HepG2 (cell line): ENCODE data around the gene TLX3. TPM values are rescaled to one million over a fixed set of nuclear protein-coding genes. Genes with fewer than 3 reads are reported as not detected.

Experiments used
- ATAC-seq: fragments of 200-7000 bp; cut with Tn5 transposase; 3 replicates; pipeline ENCODE4 v1.9.1; 2020; ENCODE audit warnings: mild to moderate bottlenecking, moderate library complexity
- Bru-seq: library from RNA; stranded (reverse); fragments of 400-500 nt; gene quantifications from one replicate; lab custom pipeline; 2021; lab: Mats Ljungman, UMichigan
- BruChase-seq, 2 experiments: library from RNA; stranded (reverse); fragments of 400-500 nt; gene quantifications; one replicate each; lab custom pipeline; 2021; lab: Mats Ljungman, UMichigan
- BruUV-seq: library from RNA; stranded (reverse); fragments of 400-500 nt; replicated peaks from 2 replicates; lab custom pipeline; 2021; lab: Mats Ljungman, UMichigan
- CTCF ChIA-PET: fragments of 300-600 bp; formaldehyde crosslinking; extraction: SDS; loops from one replicate; lab custom pipeline; 2021; ENCODE audit warnings: low total read pairs, inconsistent platforms, low intra/inter-chr PET ratio; lab: Yijun Ruan, JAX
- POLR2A ChIA-PET: fragments of 350-600 bp; sonication (Branson Sonifier 250); formaldehyde crosslinking; loops from one replicate; lab custom pipeline; 2020; ENCODE audit warnings: antibody characterized with exemption, inconsistent platforms; lab: Yijun Ruan, JAX
- DNase-seq: peaks from one replicate; pipeline ENCODE4 v3.0.0-alpha.2; 2015; ENCODE audit warnings: low spot score
- FAIRE-seq: peaks from 3 replicates; lab custom pipeline; 2011; peaks lifted over from hg19 to GRCh38; lab: Jason Lieb, UNC
- H2AFZ ChIP-seq: one replicate; pipeline ENCODE4 v1.6.1; 2011; ENCODE audit warnings: low read length, inconsistent platforms
- H3K27ac ChIP-seq: fragments of 300-600 bp; 3 replicates; pipeline ENCODE4 v1.8.0; 2011; ENCODE audit warnings: mixed run types, mild to moderate bottlenecking, mixed read lengths, low read length, inconsistent platforms; ENCODE audit not compliant: insufficient read depth; ENCODE audit errors: extremely low read length
- H3K27me3 ChIP-seq, 2 experiments: fragments of 200-600 bp in 1 of 2; 2 replicates in 1 of 2; 3 replicates in 1 of 2; pipeline versions ENCODE4 v1.6.0 to v1.8.0; 2011; ENCODE audit warnings: low read length in 2 of 2, mild to moderate bottlenecking in 2 of 2, moderate library complexity in 2 of 2, inconsistent platforms in 1 of 2; ENCODE audit not compliant: insufficient read depth in 2 of 2, control insufficient read depth in 1 of 2
- H3K36me3 ChIP-seq, 2 experiments: fragments of 200-600 bp in 1 of 2; replicated peaks in 1 of 2; 2 replicates in 1 of 2; 3 replicates in 1 of 2; pipeline versions ENCODE4 v1.5.1 to v1.8.0; 2011; ENCODE audit warnings: low read length in 2 of 2, inconsistent platforms in 1 of 2; ENCODE audit not compliant: insufficient read depth in 2 of 2, control insufficient read depth in 1 of 2
- H3K4me1 ChIP-seq: 2 replicates; pipeline ENCODE4 v1.5.1; 2012; ENCODE audit warnings: low read length, inconsistent platforms; ENCODE audit not compliant: insufficient read depth
- H3K4me2 ChIP-seq: 2 replicates; pipeline ENCODE4 v1.6.0; 2011; ENCODE audit warnings: low read depth, low read length, inconsistent platforms
- H3K4me3 ChIP-seq, 3 experiments: fragments of 200-600 bp in 1 of 3; sonication (generic), shearing (Covaris generic) in 1 of 3; replicated peaks in 1 of 3; 2 replicates each; pipeline ENCODE4 v1.5.1; 2011 to 2016; ENCODE audit warnings: low read length in 3 of 3, inconsistent platforms in 2 of 3, low read depth in 2 of 3, mild to moderate bottlenecking in 2 of 3, control low read depth in 1 of 3, mixed read lengths in 1 of 3; ENCODE audit not compliant: insufficient read depth in 1 of 3
- H3K79me2 ChIP-seq: one replicate; pipeline ENCODE4 v1.6.1; 2011; ENCODE audit warnings: low read length, inconsistent platforms; ENCODE audit not compliant: insufficient read depth
- H3K9ac ChIP-seq: 2 replicates; pipeline ENCODE4 v1.6.0; 2011; ENCODE audit warnings: mild to moderate bottlenecking, low read depth, low read length, inconsistent platforms; ENCODE audit not compliant: insufficient read depth
- H3K9me3 ChIP-seq: 2 replicates; pipeline ENCODE4 v1.5.1; 2012; ENCODE audit warnings: mild to moderate bottlenecking, low read length
- H4K20me1 ChIP-seq: 2 replicates; pipeline ENCODE4 v1.6.0; 2011; ENCODE audit warnings: inconsistent platforms, mild to moderate bottlenecking, low read length, moderate library complexity; ENCODE audit not compliant: insufficient read depth
- BRD4 ChIP-seq: sonication (generic); formaldehyde crosslinking; IDR thresholded peaks from 2 replicates; pipeline ENCODE4 v1.4.0; 2020; ENCODE audit warnings: missing genetic modification reagents
- IRX3 ChIP-seq: sonication (generic); formaldehyde crosslinking; IDR thresholded peaks from 2 replicates; pipeline ENCODE4 v1.8.1; 2023; ENCODE audit warnings: mild to moderate bottlenecking, low read depth, missing genetic modification reagents, borderline replicate concordance
- ZBTB40 ChIP-seq, 2 experiments: fragments of 450-650 bp in 1 of 2; sonication (generic) in 1 of 2; formaldehyde crosslinking in 1 of 2; IDR thresholded peaks; 2 replicates each; pipeline versions ENCODE4 v1.6.1 to v1.8.0; 2016 to 2022; ENCODE audit warnings: antibody characterized with exemption in 1 of 2, mild to moderate bottlenecking in 1 of 2, missing genetic modification reagents in 1 of 2
- whole genome bisulfite sequencing: methylation state at CpG from one replicate; pipeline ENCODE4 v1.1.6; 2017; ENCODE audit warnings: low lambda C conversion rate; 5-methylcytosine and 5-hydroxymethylcytosine counted together
- in situ Hi-C: cut with HindIII; loops from 2 replicates; pipeline ENCODE4 v1.10.0; 2017; ENCODE audit warnings: low pct_unique_long_range_greater_than_20kb; ENCODE audit not compliant: extremely low pct_ligation_motif_present
- intact Hi-C: fragments of 100-400 bp; cut with micrococcal nuclease; formaldehyde crosslinking; loops from one replicate; pipeline ENCODE4 v1.10.0; 2022; ENCODE audit not compliant: unreplicated experiment
- long read RNA-seq, 2 experiments: library from RNA in 1 of 2; library from polyadenylated mRNA in 1 of 2; stranded (forward) in 1 of 2; unstranded in 1 of 2; transcript quantifications; one replicate each; pipeline ENCODE4 v2.0.0, GENCODE V29; 2019 to 2022
- polyA minus RNA-seq, 3 experiments: library from RNA; depleted of rRNA, polyadenylated mRNA; stranded (reverse); fragments of >200 nt; gene quantifications; 2 replicates each; pipeline ENCODE4 v1.2.3, GENCODE V29; 2011; ENCODE audit warnings: low replicate concordance in 1 of 3
- polyA plus RNA-seq, 8 experiments: library from polyadenylated mRNA; depleted of rRNA in 3 of 8; stranded (reverse) in 7 of 8; unstranded in 1 of 8; fragments of >200 nt; fragmentation: Illumina TruSeq in 4 of 8; extraction: Trizol in 4 of 8; gene quantifications; 2 replicates each; pipeline versions ENCODE4 v1.2.1 to v1.2.3, GENCODE V29; 2011 to 2016; ENCODE audit warnings: low read depth in 4 of 8, missing spikeins in 1 of 8, mixed read lengths in 1 of 8; ENCODE audit not compliant: insufficient read depth in 1 of 8
- total RNA-seq, 5 experiments: library from RNA; depleted of rRNA; stranded (reverse); fragments of >200 nt; fragmentation: Illumina TruSeq; extraction: Trizol; gene quantifications; 2 replicates each; pipeline ENCODE4 v1.2.3, GENCODE V29; 2016; ENCODE audit warnings: low read depth in 1 of 5
- TF ChIP-seq, protein P1 (sequence below): IDR thresholded peaks from 2 replicates; pipeline ENCODE4 v1.6.1; 2016; ENCODE audit warnings: missing genetic modification reagents, missing compliant biosample characterization
- TF ChIP-seq, protein P2 (sequence below): sonication (generic); formaldehyde crosslinking; IDR thresholded peaks from 2 replicates; pipeline ENCODE4 v1.8.0; 2023; ENCODE audit warnings: mild to moderate bottlenecking, missing genetic modification reagents

The TLX3 gene
- not detected in 2 replicates for total RNA-seq (2016; rRNA removed; fragmentation: Illumina TruSeq; extraction: Trizol)
- total RNA-seq (2016; cell fraction: cytosol; rRNA removed; fragmentation: Illumina TruSeq; extraction: Trizol; ENCODE audit: low read depth): not detected in 2 replicates
- total RNA-seq (2016; cell fraction: insoluble cytoplasmic fraction; rRNA removed; fragmentation: Illumina TruSeq; extraction: Trizol): not detected in 2 replicates
- not detected in 2 replicates for total RNA-seq (2016; cell fraction: membrane; rRNA removed; fragmentation: Illumina TruSeq; extraction: Trizol)
- not detected in 2 replicates for total RNA-seq (2016; cell fraction: nucleus; rRNA removed; fragmentation: Illumina TruSeq; extraction: Trizol)
- polyA plus RNA-seq (2011; rRNA removed): not detected in 2 replicates
- not detected in 2 replicates for polyA plus RNA-seq (2011; cell fraction: cytosol; rRNA removed)
- not detected in 2 replicates for polyA plus RNA-seq (2011; cell fraction: nucleus; rRNA removed)
- polyA plus RNA-seq (2012): not detected in 2 replicates
- not detected in 2 replicates for polyA plus RNA-seq (2016; cell fraction: cytosol; fragmentation: Illumina TruSeq; extraction: Trizol; ENCODE audit: low read depth)
- polyA plus RNA-seq (2016; cell fraction: insoluble cytoplasmic fraction; fragmentation: Illumina TruSeq; extraction: Trizol; ENCODE audit: low read depth): not detected in 2 replicates
- not detected in 2 replicates for polyA plus RNA-seq (2016; cell fraction: membrane; fragmentation: Illumina TruSeq; extraction: Trizol; ENCODE audit: low read depth)
- not detected in 2 replicates for polyA plus RNA-seq (2016; cell fraction: nucleus; fragmentation: Illumina TruSeq; extraction: Trizol; ENCODE audit: insufficient read depth, low read depth)
- polyA minus RNA-seq (2011; rRNA and poly(A)+ RNA removed; ENCODE audit: low replicate concordance): 0.82 TPM in 1 of 2 replicates, not detected in the other
- polyA minus RNA-seq (2011; cell fraction: cytosol; rRNA and poly(A)+ RNA removed): not detected in 2 replicates
- not detected in 2 replicates for polyA minus RNA-seq (2011; cell fraction: nucleus; rRNA and poly(A)+ RNA removed)
- Bru-seq, nascent RNA: not detected
- not detected for BruChase-seq, experiment 1, labeled RNA remaining after a 6-hour chase
- BruChase-seq, experiment 2, labeled RNA remaining after a 2-hour chase: not detected
- long read RNA-seq, experiment 1: 0 reads
- long read RNA-seq, experiment 2: 0 reads

DNA sequence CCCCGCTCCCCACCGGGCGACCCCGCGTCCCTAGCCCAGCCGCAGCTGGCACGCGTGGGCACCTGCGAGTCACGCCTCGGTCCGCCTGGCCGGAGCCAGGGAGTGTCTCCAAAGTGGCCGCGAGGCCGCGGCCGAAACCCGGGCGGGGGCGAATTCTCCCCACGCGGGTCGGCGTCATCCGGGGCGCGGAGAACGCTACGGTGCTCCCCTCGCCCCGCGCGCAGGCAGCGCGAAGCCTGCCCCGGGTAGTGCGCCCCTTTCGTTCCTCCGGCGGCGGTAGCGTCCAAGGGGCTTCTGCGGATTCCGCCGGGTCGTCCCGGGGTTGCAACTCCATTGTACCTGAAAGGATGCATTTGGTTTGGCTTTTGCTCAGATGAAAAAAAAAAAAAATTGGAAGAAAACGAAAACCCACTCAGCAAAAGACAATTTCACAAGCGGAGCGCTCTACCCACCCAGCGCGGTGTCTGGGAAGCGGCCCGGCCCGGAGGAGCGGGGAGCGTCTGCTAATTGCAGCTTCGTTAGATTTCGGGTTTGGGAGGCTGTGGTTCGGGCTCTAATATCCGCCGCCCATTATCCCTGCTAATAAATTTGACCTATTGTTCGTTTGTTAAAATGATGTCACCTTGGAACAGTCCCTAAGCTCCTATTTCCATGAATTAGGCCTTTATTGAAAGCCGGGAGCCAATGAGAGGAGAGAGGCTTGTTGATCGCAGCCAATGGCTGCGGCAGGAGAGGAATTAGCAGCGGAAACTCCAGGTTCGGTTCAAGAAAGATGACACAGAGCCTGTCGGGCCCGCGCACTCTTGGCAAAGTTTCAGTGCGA, at the start of gene TLX3:
TSS of gene TLX3 (plus strand) at position 796 of the 823 bp plus-strand sequence. CDS start 118 bp downstream, outside the sequence.
- BruUV-seq: no TSS peak
- FAIRE-seq: no peak
- H3K36me3 ChIP-seq: no peaks in the 10 kb centered on the region
- TF ChIP-seq, protein P1, sequence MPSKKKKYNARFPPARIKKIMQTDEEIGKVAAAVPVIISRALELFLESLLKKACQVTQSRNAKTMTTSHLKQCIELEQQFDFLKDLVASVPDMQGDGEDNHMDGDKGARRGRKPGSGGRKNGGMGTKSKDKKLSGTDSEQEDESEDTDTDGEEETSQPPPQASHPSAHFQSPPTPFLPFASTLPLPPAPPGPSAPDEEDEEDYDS: no peak
- TF ChIP-seq, protein P2, sequence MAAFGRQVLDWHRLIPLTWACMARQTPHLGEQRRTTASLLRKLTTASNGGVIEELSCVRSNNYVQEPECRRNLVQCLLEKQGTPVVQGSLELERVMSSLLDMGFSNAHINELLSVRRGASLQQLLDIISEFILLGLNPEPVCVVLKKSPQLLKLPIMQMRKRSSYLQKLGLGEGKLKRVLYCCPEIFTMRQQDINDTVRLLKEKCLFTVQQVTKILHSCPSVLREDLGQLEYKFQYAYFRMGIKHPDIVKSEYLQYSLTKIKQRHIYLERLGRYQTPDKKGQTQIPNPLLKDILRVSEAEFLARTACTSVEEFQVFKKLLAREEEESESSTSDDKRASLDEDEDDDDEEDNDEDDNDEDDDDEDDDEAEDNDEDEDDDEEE (CRISPR knock-in tag): no peak
- TF ChIP-seq IRX3 (no peak), ZBTB40 (IDR thresholded peaks at IDR 0.05) (no peak), ZBTB40 (CRISPR knock-in tag; IDR thresholded peaks at IDR 0.05) (no peak), BRD4 (CRISPR knock-in tag) (no peak)

More for the DNA sequence above, at the start of gene TLX3:
- Histone ChIP-seq H3K79me2 (no peaks in the 10 kb centered on the region), H3K4me2 (no peak within 1 kb of the TSS), H3K9me3 (no peaks in the 10 kb centered on the region), H3K4me3 (no peak within 1 kb of the TSS), H3K27me3 (peaks cover 8 to 58% of the 10 kb centered on the region in 2 experiments; a peak in 4 of 5 replicates), H2AFZ (no peak within 1 kb of the TSS), H4K20me1 (no peaks in the 10 kb centered on the region), H3K9ac (no peak within 1 kb of the TSS), H3K27ac (no peak within 1 kb of the TSS), H3K4me1 (no peaks in the 10 kb centered on the region)
- 71% methylated on average over 38 of the region's 73 CpGs for WGBS
- in situ Hi-C loops (no loop called here), intact Hi-C loops (no loop called here)
- ChIA-PET CTCF (no interaction called here), POLR2A (no interaction called here)
- no peak for ATAC-seq
- no peak for DNase-seq
